Cardiac fibroblast (primary cell): Measurements from ENCODE around the gene KRTAP25-1.
A peak's percentile ranks its signal among the peaks of the same experiment; 100 is the strongest.

ENCODE experiments used
- DNase-seq, 2 donors: peaks; one replicate each; pipeline versions ENCODE4 v3.0.0 to v3.0.0-alpha.2; 2010; ENCODE audit warnings: low read depth in 2 of 2
- H3K4me3 ChIP-seq, 2 donors: replicated peaks in 1 of 2; 1 replicate in 1 of 2; 2 replicates in 1 of 2; pipeline ENCODE4 v1.5.1; 2011; ENCODE audit warnings: low read depth in 2 of 2, low read length in 2 of 2, mild to moderate bottlenecking in 2 of 2, moderate library complexity in 1 of 2
- TF ChIP-seq, protein P1 (sequence below): IDR thresholded peaks from one replicate; pipeline ENCODE4 v1.5.1; 2011; ENCODE audit warnings: low read depth, mild to moderate bottlenecking, low read length, inconsistent platforms

The KRTAP25-1 gene

GRCh38 chr21:30329203-30329875 lies 40.0 kb upstream of the KRTAP25-1 start:
- TF ChIP-seq, protein P1, sequence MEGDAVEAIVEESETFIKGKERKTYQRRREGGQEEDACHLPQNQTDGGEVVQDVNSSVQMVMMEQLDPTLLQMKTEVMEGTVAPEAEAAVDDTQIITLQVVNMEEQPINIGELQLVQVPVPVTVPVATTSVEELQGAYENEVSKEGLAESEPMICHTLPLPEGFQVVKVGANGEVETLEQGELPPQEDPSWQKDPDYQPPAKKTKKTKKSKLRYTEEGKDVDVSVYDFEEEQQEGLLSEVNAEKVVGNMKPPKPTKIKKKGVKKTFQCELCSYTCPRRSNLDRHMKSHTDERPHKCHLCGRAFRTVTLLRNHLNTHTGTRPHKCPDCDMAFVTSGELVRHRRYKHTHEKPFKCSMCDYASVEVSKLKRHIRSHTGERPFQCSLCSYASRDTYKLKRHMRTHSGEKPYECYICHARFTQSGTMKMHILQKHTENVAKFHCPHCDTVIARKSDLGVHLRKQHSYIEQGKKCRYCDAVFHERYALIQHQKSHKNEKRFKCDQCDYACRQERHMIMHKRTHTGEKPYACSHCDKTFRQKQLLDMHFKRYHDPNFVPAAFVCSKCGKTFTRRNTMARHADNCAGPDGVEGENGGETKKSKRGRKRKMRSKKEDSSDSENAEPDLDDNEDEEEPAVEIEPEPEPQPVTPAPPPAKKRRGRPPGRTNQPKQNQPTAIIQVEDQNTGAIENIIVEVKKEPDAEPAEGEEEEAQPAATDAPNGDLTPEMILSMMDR = no peak
- peak in 1 of 2 donors; percentile 17 for DNase-seq
- no peak overlapping the region for H3K4me3 ChIP-seq

DNA sequence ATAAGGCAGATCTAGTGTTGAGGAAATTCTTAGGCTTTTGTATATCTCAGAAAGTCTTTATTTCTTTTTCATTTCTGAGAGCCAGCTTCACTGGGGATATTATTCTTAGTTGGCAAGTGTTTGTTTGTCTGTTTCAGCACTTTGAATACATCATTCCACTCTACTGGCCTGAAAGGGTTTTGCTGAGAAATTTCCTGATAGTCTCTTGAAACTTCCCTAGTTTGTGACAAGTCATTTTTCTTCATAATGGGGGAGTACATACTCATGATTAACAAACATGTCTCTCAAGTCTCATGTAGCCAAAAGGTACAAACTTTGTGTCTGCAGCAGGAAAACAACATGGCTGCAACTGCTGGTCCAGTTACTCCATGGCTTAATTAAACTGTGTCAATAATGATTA lies 37.1 kb upstream of the KRTAP25-1 start:
- TF ChIP-seq, protein P1 = no peak
- H3K4me3 ChIP-seq = no peak overlapping the region
- no peak for DNase-seq

GRCh38 chr21:30320215-30320614 lies 30.9 kb upstream of the KRTAP25-1 start, which contains the start of gene KRTAP26-1:
Gene KRTAP26-1 (minus strand): TSS chr21:30320315. CDS start chr21:30320035, 280 bp downstream.
- TF ChIP-seq, protein P1 = no peak
- no peak within 1 kb of the TSS for H3K4me3 ChIP-seq
- no peak for DNase-seq

- TF ChIP-seq, protein P1 = no peak
- no peak overlapping the region for H3K4me3 ChIP-seq
- DNase-seq = no peak
Measured at GRCh38 chr21:30315701-30316100, 26.4 kb upstream of the KRTAP25-1 start.

DNA sequence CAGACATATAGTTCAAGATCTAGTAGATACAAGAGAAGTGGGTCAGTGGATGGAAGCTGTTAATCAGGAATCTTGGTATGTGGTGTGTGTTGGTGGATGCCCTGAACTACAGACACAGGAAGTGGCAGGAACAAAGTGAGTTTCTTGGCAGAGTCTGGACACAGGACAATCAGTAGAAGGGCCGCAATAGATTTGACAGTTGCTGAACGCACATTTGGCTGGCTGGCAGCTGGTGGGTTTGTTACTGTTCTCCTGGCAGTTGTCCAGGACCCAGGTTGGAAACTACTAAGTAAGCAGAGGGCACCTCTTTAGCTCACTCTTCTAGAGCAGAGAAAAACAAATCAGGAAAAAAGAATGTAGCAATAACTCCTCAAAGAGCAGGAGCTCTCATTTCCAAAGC lies 17.6 kb upstream of the KRTAP25-1 start:
- H3K4me3 ChIP-seq = no peak overlapping the region
- TF ChIP-seq, protein P1 = no peak
- DNase-seq = no peak

DNA sequence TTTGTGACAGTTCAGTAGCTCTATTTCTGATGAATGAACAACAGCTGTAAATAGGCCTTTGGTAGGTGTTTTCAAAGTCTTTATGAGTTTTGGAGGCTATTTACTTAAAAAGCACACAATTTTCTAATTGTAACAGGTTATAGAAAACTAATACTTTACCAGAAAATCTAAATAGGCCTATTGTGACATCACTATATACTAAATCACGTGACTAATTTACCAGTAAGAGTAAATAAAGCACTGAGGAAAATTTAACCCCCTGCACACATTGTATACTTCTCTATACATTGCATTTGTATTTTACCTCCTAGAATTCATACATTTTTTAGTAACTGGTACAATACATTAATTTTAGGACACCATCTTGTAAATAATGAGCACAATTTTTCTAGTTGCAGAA lies 15.8 kb upstream of the KRTAP25-1 start:
- DNase-seq = no peak

More for the DNA sequence above, 15.8 kb upstream of the KRTAP25-1 start:
- H3K4me3 ChIP-seq = no peak overlapping the region
- TF ChIP-seq, protein P1 = no peak
